Esophagus muscularis mucosa (tissue), 4 donors: ENCODE results near the gene SSTR5.

Source experiments
- CTCF ChIP-seq, 3 experiments: fragments of 200-600 bp in 2 of 3; fragments of 450-650 bp in 1 of 3; sonication (generic) in 2 of 3; IDR thresholded peaks; one replicate each; pipeline ENCODE4 v1.5.1; 2017 to 2019; ENCODE audit warnings: antibody characterized with exemption in 3 of 3, mild to moderate bottlenecking in 2 of 3, moderate library complexity in 1 of 3
- EP300 ChIP-seq: sonication (generic); formaldehyde crosslinking; IDR thresholded peaks from one replicate; pipeline ENCODE4 v1.6.1; 2017; ENCODE audit warnings: antibody characterized with exemption
- POLR2A ChIP-seq: fragments of 450-650 bp; IDR thresholded peaks from one replicate; pipeline ENCODE4 v1.6.1; 2017; ENCODE audit warnings: antibody characterized with exemption, moderate library complexity, mild to moderate bottlenecking, low read depth
- POLR2AphosphoS5 ChIP-seq, 2 donors: sonication (generic); formaldehyde crosslinking; IDR thresholded peaks; one replicate each; pipeline ENCODE4 v1.6.1; 2017; ENCODE audit warnings: antibody characterized with exemption in 2 of 2

GRCh38 chr16:1053121-1053521, 19.4 kb upstream of the SSTR5 start:
- no peak for TF ChIP-seq POLR2A
- TF ChIP-seq CTCF (IDR thresholded peaks at IDR 0.05), result no peak
- TF ChIP-seq POLR2AphosphoS5 (IDR thresholded peaks at IDR 0.05), result no peak
- TF ChIP-seq EP300, result no peak
